AG09309 (cell line): Measurements from ENCODE around the gene PSMD8.

Source experiments
- DNase-seq: peaks from one replicate; pipeline ENCODE4 v3.0.0-alpha.2; 2010; ENCODE audit warnings: low read depth
- H3K4me3 ChIP-seq: 2 replicates; pipeline ENCODE4 v1.5.1; 2011; ENCODE audit warnings: mild to moderate bottlenecking, low read depth, low read length, moderate library complexity; ENCODE audit not compliant: control insufficient read depth
- CTCF ChIP-seq: IDR thresholded peaks from 2 replicates; pipeline ENCODE4 v1.5.1; 2011; ENCODE audit warnings: mild to moderate bottlenecking, low read depth, low read length, inconsistent platforms; ENCODE audit not compliant: insufficient read depth, control insufficient read depth; ENCODE audit errors: missing control alignments

PSMD8 gene

GRCh38 chr19:38417544-38418506, 43.5 kb downstream of the PSMD8 start:
- TF ChIP-seq CTCF, result no peak
- no peak for DNase-seq
- H3K4me3 ChIP-seq, result no peak overlapping the region; the same call in 1 of the 2 replicates

GRCh38 chr19:38420935-38421334, 46.6 kb downstream of the PSMD8 start:
- no peak for DNase-seq
- no peak overlapping the region for H3K4me3 ChIP-seq
- no peak for TF ChIP-seq CTCF

- DNase-seq, result no peak
- TF ChIP-seq CTCF, result no peak
- no peak overlapping the region for H3K4me3 ChIP-seq
These were observed 47.5 kb downstream of the PSMD8 start for GRCh38 chr19:38421856-38422255.

GRCh38 chr19:38422438-38422837, 48.1 kb downstream of the PSMD8 start:
- no peak for DNase-seq
- no peak overlapping the region for H3K4me3 ChIP-seq
- no peak for TF ChIP-seq CTCF

- no peak for DNase-seq
- no peak for TF ChIP-seq CTCF
- no peak overlapping the region for H3K4me3 ChIP-seq
These were observed 49.9 kb downstream of the PSMD8 start for GRCh38 chr19:38424272-38424671.

GRCh38 chr19:38425222-38425809, 50.9 kb downstream of the PSMD8 start:
- no peak for TF ChIP-seq CTCF
- DNase-seq, result no peak
- H3K4me3 ChIP-seq, result no peak overlapping the region
